Measurements from ENCODE around the gene ANKRD40.

DNA sequence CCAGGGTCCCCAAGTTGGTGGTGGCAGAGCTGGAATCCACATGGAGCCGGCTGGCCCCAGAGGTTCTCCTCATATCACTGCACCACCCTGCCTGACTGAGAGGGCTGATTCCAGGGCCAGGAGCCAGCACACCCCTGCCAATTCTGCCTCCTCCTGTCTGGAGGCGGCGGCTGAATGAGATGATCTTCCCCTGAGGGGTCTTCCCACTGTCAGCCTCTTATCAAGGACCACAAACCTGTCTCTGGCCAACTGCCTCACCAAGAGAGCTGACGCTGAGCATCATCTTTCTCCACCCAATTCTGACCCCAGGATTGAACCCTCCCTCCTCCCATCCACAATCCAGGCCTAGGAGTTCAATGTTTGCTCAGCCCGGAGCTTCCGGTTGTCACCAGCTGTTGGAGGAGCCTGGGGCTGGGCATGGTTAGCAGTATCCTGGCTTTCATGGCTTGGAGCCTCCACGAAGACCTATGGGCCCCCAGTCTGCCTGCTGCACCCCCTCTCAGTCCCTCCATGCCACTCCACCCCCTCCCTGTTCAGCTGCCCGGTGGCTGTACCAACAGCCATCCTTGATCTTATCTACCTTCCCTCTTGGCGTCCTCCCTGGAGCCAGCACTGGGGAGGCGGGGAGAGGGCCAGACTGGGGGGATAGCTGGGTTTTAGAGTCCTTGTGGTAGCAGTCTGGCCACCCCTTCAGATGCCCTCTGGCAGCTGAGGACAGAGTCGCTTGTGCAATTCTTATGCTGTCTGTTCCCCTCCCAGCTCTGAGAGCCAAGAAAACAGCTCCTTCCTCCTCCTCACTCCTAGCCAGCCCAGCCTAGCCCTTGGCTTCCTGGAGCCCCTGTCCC, 47.5 kb downstream of the ANKRD40 start:
- TF ChIP-seq, protein P1, sequence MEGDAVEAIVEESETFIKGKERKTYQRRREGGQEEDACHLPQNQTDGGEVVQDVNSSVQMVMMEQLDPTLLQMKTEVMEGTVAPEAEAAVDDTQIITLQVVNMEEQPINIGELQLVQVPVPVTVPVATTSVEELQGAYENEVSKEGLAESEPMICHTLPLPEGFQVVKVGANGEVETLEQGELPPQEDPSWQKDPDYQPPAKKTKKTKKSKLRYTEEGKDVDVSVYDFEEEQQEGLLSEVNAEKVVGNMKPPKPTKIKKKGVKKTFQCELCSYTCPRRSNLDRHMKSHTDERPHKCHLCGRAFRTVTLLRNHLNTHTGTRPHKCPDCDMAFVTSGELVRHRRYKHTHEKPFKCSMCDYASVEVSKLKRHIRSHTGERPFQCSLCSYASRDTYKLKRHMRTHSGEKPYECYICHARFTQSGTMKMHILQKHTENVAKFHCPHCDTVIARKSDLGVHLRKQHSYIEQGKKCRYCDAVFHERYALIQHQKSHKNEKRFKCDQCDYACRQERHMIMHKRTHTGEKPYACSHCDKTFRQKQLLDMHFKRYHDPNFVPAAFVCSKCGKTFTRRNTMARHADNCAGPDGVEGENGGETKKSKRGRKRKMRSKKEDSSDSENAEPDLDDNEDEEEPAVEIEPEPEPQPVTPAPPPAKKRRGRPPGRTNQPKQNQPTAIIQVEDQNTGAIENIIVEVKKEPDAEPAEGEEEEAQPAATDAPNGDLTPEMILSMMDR (IDR thresholded peaks at IDR 0.05; ENCODE audit: low read depth, low read length, poor library complexity, severe bottlenecking): no peak
- TF ChIP-seq EZH2phosphoT487 (IDR thresholded peaks at IDR 0.05; ENCODE audit: borderline replicate concordance, low read length): no peak

All from DOHH2 (cell line).